Trophoblast cell (in vitro differentiated cells and primary cell): ENCODE measurements around the gene ZNF805.
"Not testable (repeated sequence)": the region's sequence is repeated elsewhere in the genome, so short reads cannot be mapped to it uniquely, and the experiment has no call there.

Experiments
- DNase-seq, 2 donors: peaks; one replicate each; pipeline ENCODE4 v3.0.0-alpha.2; 2016
- H2AFZ ChIP-seq: 2 replicates; pipeline ENCODE4 v1.6.1; 2013; ENCODE audit warnings: low read length, moderate library complexity, mild to moderate bottlenecking; ENCODE audit not compliant: insufficient read depth, poor library complexity
- H2AK5ac ChIP-seq: 2 replicates; pipeline ENCODE4 v1.6.1; 2013; ENCODE audit warnings: mild to moderate bottlenecking, low read length
- H2BK120ac ChIP-seq: 2 replicates; pipeline ENCODE4 v1.6.1; 2013; ENCODE audit warnings: low read length, mild to moderate bottlenecking, moderate library complexity; ENCODE audit not compliant: insufficient read depth, poor library complexity
- H2BK12ac ChIP-seq: 2 replicates; pipeline ENCODE4 v1.6.1; 2013; ENCODE audit warnings: mild to moderate bottlenecking, low read length, moderate library complexity
- H2BK5ac ChIP-seq: 2 replicates; pipeline ENCODE4 v1.6.1; 2013; ENCODE audit warnings: low read length, low read depth, moderate library complexity, mild to moderate bottlenecking; ENCODE audit not compliant: poor library complexity
- H3K14ac ChIP-seq: 2 replicates; pipeline ENCODE4 v1.6.1; 2013; ENCODE audit warnings: mild to moderate bottlenecking, low read length
- H3K18ac ChIP-seq: 2 replicates; pipeline ENCODE4 v1.6.1; 2013; ENCODE audit warnings: mild to moderate bottlenecking, low read length
- H3K23ac ChIP-seq: 2 replicates; pipeline ENCODE4 v1.6.1; 2013; ENCODE audit warnings: low read length
- H3K27ac ChIP-seq: 2 replicates; pipeline ENCODE4 v1.5.1; 2013; ENCODE audit warnings: low read depth, mild to moderate bottlenecking, inconsistent platforms, low read length, moderate library complexity
- H3K27me3 ChIP-seq: 2 replicates; pipeline ENCODE4 v1.6.1; 2013; ENCODE audit warnings: inconsistent platforms, mild to moderate bottlenecking, low read length, moderate library complexity; ENCODE audit not compliant: insufficient read depth
- H3K36me3 ChIP-seq, 2 experiments: 1 replicate in 1 of 2; 2 replicates in 1 of 2; pipeline ENCODE4 v1.6.1; 2013; ENCODE audit warnings: low read length in 2 of 2, mild to moderate bottlenecking in 2 of 2, moderate library complexity in 1 of 2; ENCODE audit not compliant: insufficient read depth in 2 of 2, control insufficient read depth in 1 of 2
- H3K4ac ChIP-seq: 2 replicates; pipeline ENCODE4 v1.6.1; 2013; ENCODE audit warnings: low read depth, mild to moderate bottlenecking, low read length, moderate library complexity
- H3K4me1 ChIP-seq, 2 experiments: 1 replicate in 1 of 2; 2 replicates in 1 of 2; pipeline ENCODE4 v1.6.1; 2013; ENCODE audit warnings: low read length in 2 of 2, mild to moderate bottlenecking in 2 of 2, moderate library complexity in 1 of 2; ENCODE audit not compliant: insufficient read depth in 2 of 2, control insufficient read depth in 1 of 2
- H3K4me2 ChIP-seq: 2 replicates; pipeline ENCODE4 v1.6.1; 2013; ENCODE audit warnings: inconsistent platforms, mild to moderate bottlenecking, low read length, moderate library complexity
- H3K4me3 ChIP-seq: 2 replicates; pipeline ENCODE4 v1.5.1; 2013; ENCODE audit warnings: mild to moderate bottlenecking, low read depth, low read length, inconsistent platforms
- H3K79me1 ChIP-seq: one replicate; pipeline ENCODE4 v1.6.1; 2013; ENCODE audit warnings: low read length
- H3K79me2 ChIP-seq: 2 replicates; pipeline ENCODE4 v1.6.1; 2013; ENCODE audit warnings: low read length, mild to moderate bottlenecking; ENCODE audit not compliant: control insufficient read depth, insufficient read depth, poor library complexity
- H3K9ac ChIP-seq: 2 replicates; pipeline ENCODE4 v1.6.1; 2013; ENCODE audit warnings: mild to moderate bottlenecking, low read length
- H3K9me3 ChIP-seq: 2 replicates; pipeline ENCODE4 v1.6.1; 2013; ENCODE audit warnings: low read depth, mild to moderate bottlenecking, control low read depth, inconsistent platforms, low read length; ENCODE audit not compliant: insufficient read depth
- H4K12ac ChIP-seq: 2 replicates; pipeline ENCODE4 v1.6.1; 2013; ENCODE audit warnings: low read depth, mild to moderate bottlenecking, low read length, moderate library complexity
- H4K8ac ChIP-seq: 2 replicates; pipeline ENCODE4 v1.6.1; 2013; ENCODE audit warnings: low read depth, mild to moderate bottlenecking, low read length, moderate library complexity
- H4K91ac ChIP-seq: one replicate; pipeline ENCODE4 v1.6.1; 2013; ENCODE audit warnings: low read depth, mild to moderate bottlenecking, low read length, moderate library complexity
- WGBS: extraction: QIAGEN DNeasy Blood & Tissue Kit; methylation state at CpG from one replicate; pipeline ENCODE4 v1.1.7; 2013; ENCODE audit warnings: missing lambda C conversion rate; ENCODE audit not compliant: insufficient read length, insufficient coverage; ENCODE audit errors: extremely low coverage; 5-methylcytosine and 5-hydroxymethylcytosine counted together

The ZNF805 gene

GRCh38 chr19:57271280-57271679, 30.8 kb downstream of the ZNF805 start:
- Histone ChIP-seq H4K91ac (no peak overlapping the region), H2BK5ac (no peak overlapping the region), H3K79me2 (no peaks in the 10 kb centered on the region), H2BK12ac (no peak overlapping the region), H3K4me3 (no peak overlapping the region), H3K14ac (no peak overlapping the region), H3K36me3 (no peaks in the 10 kb centered on the region), H2AK5ac (peak overlapping the region; percentile 69), H4K12ac (no peak overlapping the region), H3K27ac (no peak overlapping the region), H2BK120ac (no peak overlapping the region), H2AFZ (no peak overlapping the region), H3K4me1 (peaks cover 3 to 6% of the 10 kb centered on the region in 2 experiments), H3K79me1 (peaks cover 2% of the 10 kb centered on the region), H4K8ac (no peak overlapping the region), H3K4ac (no peak overlapping the region), H3K9ac (no peak overlapping the region), H3K18ac (no peak overlapping the region), H3K27me3 (no peaks in the 10 kb centered on the region), H3K23ac (no peak overlapping the region), H3K9me3 (no peaks in the 10 kb centered on the region), H3K4me2 (no peak overlapping the region)
- no CpG with 5 or more reads among the region's 8 CpGs for WGBS
- DNase-seq = no peak

GRCh38 chr19:57273014-57273413, 32.6 kb downstream of the ZNF805 start:
- Histone ChIP-seq H2BK5ac (no peak overlapping the region), H3K4ac (no peak overlapping the region), H2BK120ac (no peak overlapping the region), H4K8ac (no peak overlapping the region), H3K23ac (no peak overlapping the region), H3K14ac (peak overlapping the region; percentile 44), H3K4me2 (no peak overlapping the region), H3K4me1 (peaks cover 3% of the 10 kb centered on the region in 2 experiments), H2BK12ac (peak overlapping the region; percentile 88), H3K36me3 (no peaks in the 10 kb centered on the region), H3K79me1 (peaks cover 3% of the 10 kb centered on the region), H3K79me2 (no peaks in the 10 kb centered on the region), H3K27ac (no peak overlapping the region), H2AFZ (no peak overlapping the region), H3K18ac (no peak overlapping the region), H2AK5ac (no peak overlapping the region), H4K12ac (no peak overlapping the region), H3K27me3 (no peaks in the 10 kb centered on the region), H3K4me3 (no peak overlapping the region), H4K91ac (peak overlapping the region; percentile 48), H3K9me3 (no peaks in the 10 kb centered on the region), H3K9ac (no peak overlapping the region)
- no peak for DNase-seq
- WGBS = no CpG with 5 or more reads among the region's 1 CpG

GRCh38 chr19:57276430-57276829, 36.0 kb downstream of the ZNF805 start:
- DNase-seq = no peak
- Histone ChIP-seq H3K79me1 (peaks cover 16% of the 10 kb centered on the region), H3K4ac (no peak overlapping the region), H3K4me3 (no peak overlapping the region), H2AK5ac (no peak overlapping the region), H3K36me3 (no peaks in the 10 kb centered on the region), H2BK120ac (no peak overlapping the region), H3K4me1 (peaks cover 3% of the 10 kb centered on the region in 2 experiments), H3K18ac (no peak overlapping the region), H2BK12ac (no peak overlapping the region), H3K27me3 (no peaks in the 10 kb centered on the region), H4K8ac (no peak overlapping the region), H4K91ac (no peak overlapping the region), H2BK5ac (no peak overlapping the region), H3K23ac (no peak overlapping the region), H3K9ac (no peak overlapping the region), H3K27ac (no peak overlapping the region), H3K4me2 (no peak overlapping the region), H2AFZ (no peak overlapping the region), H3K79me2 (peaks cover 11% of the 10 kb centered on the region), H3K9me3 (no peaks in the 10 kb centered on the region), H4K12ac (no peak overlapping the region), H3K14ac (no peak overlapping the region)
- WGBS = no CpG with 5 or more reads among the region's 1 CpG

GRCh38 chr19:57278481-57278880, 38.0 kb downstream of the ZNF805 start:
- peak overlapping the region; percentile 19 for H2BK5ac ChIP-seq
- not testable (repeated sequence) for H3K18ac ChIP-seq, H3K36me3 ChIP-seq, H3K27me3 ChIP-seq, H3K9me3 ChIP-seq, H3K14ac ChIP-seq, H3K4me3 ChIP-seq, H3K23ac ChIP-seq, H3K4ac ChIP-seq, H2AK5ac ChIP-seq, H4K8ac ChIP-seq, H3K4me2 ChIP-seq, H4K12ac ChIP-seq, H3K9ac ChIP-seq, H2BK120ac ChIP-seq, H2BK12ac ChIP-seq, H2AFZ ChIP-seq
- peak overlapping the region; percentile 68 for H3K27ac ChIP-seq
- H3K4me1 ChIP-seq = peaks cover 9 to 10% of the 10 kb centered on the region in 2 experiments
- peaks cover 18% of the 10 kb centered on the region for H3K79me2 ChIP-seq
- no CpG with 5 or more reads among the region's 2 CpGs for WGBS
- peak overlapping the region; percentile 67 for H4K91ac ChIP-seq
- peak; percentile 60 to 79 for DNase-seq
- peaks cover 16% of the 10 kb centered on the region for H3K79me1 ChIP-seq
